GM20000 (cell line): ENCODE measurements around the gene UGT2B10.
"Not testable (repeated sequence)": the region's sequence is repeated elsewhere in the genome, so short reads cannot be mapped to it uniquely, and the experiment has no call there.

Source experiments
- DNase-seq: peaks from one replicate; pipeline ENCODE4 v3.0.0; 2012; ENCODE audit warnings: low spot score
- TF ChIP-seq, protein P1 (sequence below): IDR thresholded peaks from 2 replicates; pipeline ENCODE4 v1.5.1; 2012; ENCODE audit warnings: mild to moderate bottlenecking, control low read depth; ENCODE audit errors: extremely low read depth, missing control alignments

Gene UGT2B10

DNA sequence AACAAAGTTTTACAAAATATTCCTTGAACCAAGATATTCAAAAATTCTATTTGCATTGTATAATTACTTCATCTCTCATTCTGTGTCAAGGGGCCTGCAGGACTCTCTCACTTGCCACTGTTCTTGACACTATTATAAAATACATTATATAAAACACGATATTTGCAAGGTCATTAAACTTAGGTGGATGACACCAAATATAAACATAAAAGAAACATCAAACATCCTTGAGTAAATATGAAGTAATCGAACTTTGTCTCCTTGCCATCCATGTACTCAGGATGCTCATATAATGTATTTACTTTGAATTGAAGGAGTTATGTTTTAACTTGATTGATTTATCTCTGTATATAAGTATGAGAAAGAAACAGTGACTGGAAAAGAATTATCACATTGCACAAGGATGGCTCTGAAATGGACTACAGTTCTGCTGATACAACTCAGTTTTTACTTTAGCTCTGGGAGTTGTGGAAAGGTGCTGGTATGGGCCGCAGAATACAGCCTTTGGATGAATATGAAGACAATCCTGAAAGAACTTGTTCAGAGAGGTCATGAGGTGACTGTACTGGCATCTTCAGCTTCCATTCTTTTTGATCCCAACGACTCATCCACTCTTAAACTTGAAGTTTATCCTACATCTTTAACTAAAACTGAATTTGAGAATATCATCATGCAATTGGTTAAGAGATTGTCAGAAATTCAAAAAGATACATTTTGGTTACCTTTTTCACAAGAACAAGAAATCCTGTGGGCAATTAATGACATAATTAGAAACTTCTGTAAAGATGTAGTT lies at the start of gene UGT2B10:
UGT2B10 (plus strand) TSS at position 378 of the 793 bp plus-strand sequence; CDS start at position 404, 26 bp downstream.
- DNase-seq, result not testable (repeated sequence)

DNA sequence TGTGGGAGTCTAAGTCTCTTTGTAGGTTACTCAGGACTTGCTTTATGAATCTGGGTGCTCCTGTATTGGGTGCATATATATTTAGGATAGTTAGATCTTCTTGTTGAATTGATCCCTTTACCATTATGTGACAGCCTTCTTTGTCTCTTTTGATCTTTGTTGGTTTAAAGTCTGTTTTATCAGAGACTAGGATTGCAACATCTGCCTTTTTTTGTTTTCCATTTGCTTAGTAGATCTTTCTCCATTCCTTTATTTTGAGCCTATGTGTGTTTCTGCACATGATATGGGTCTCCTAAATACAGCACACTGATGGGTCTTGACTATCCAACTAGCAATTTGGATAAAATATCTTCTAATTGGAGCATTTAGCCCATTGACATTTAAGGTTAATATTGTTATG lies 44.0 kb upstream of the UGT2B10 start:
- DNase-seq, result not testable (repeated sequence)

DNA sequence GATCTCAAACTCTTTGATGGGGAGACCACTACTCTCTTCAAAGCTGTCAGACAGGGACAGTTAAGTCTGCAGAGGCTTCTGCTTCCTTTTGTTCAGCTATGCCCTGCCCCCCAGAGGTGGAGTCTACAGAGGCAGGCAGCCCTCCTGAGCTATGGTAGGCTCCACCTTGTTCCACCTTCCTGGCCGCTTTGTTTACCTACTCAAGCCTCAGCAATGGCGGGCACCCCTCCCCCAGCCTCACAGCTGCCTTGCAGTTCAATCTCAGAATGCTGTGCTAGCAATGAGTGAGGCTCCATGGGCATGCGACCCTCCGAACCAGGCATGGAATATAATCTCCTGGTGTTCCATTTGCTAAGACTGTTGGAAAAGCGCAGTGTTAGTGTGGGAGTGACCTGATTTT lies 42.1 kb upstream of the UGT2B10 start:
- DNase-seq, result no peak
- TF ChIP-seq, protein P1, sequence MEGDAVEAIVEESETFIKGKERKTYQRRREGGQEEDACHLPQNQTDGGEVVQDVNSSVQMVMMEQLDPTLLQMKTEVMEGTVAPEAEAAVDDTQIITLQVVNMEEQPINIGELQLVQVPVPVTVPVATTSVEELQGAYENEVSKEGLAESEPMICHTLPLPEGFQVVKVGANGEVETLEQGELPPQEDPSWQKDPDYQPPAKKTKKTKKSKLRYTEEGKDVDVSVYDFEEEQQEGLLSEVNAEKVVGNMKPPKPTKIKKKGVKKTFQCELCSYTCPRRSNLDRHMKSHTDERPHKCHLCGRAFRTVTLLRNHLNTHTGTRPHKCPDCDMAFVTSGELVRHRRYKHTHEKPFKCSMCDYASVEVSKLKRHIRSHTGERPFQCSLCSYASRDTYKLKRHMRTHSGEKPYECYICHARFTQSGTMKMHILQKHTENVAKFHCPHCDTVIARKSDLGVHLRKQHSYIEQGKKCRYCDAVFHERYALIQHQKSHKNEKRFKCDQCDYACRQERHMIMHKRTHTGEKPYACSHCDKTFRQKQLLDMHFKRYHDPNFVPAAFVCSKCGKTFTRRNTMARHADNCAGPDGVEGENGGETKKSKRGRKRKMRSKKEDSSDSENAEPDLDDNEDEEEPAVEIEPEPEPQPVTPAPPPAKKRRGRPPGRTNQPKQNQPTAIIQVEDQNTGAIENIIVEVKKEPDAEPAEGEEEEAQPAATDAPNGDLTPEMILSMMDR, result no peak

GRCh38 chr4:68780232-68780631 lies 35.6 kb upstream of the UGT2B10 start:
- TF ChIP-seq, protein P1, result no peak

GRCh38 chr4:68797048-68797447 lies 18.7 kb upstream of the UGT2B10 start:
- TF ChIP-seq, protein P1, result no peak

More at GRCh38 chr4:68780232-68780631, 35.6 kb upstream of the UGT2B10 start:
- no peak for DNase-seq

DNA sequence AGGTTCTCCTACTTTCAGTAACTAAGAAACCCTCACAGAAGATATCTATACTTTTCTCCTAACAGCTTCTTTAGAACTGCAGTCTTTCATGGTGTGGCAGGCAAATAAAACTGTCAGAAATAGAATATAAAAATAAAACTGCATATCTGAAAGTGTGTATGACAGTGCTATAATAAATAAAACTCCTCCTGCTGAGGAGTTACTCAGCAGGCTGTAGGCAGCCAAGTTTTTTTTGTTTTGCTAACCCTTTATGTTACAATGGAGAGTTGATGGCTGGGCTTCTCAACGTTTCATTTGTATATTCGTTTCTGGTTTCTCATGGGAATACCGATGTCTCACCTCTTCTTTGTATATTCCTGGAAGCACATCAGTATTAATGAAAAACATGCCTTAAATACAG lies 18.2 kb upstream of the UGT2B10 start:
- TF ChIP-seq, protein P1, result no peak
- DNase-seq, result no peak

More at GRCh38 chr4:68797048-68797447, 18.7 kb upstream of the UGT2B10 start:
- no peak for DNase-seq

DNA sequence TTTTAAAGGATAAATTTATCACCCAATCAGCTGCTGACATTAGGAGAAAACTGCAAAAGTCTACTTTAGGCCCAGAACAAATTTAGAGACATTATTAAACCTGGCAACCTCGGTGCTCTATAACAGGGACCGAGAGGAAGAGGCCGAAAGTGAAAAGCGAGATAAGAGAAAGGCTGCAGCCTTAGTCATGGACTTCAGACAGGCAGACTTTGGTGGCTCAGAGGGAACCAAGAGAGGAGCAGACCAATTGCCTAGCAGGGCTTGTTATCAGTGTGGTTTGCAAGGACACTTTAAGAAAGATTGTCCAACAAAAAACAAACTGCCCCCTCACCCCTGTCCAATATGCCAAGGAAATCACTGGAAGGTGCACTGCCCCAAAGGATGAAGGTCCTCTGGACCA lies 12.8 kb upstream of the UGT2B10 start:
- no peak for DNase-seq
- TF ChIP-seq, protein P1, result no peak

GRCh38 chr4:68808060-68808459 lies 7.7 kb upstream of the UGT2B10 start:
- DNase-seq, result no peak
- TF ChIP-seq, protein P1, result no peak
